ENCODE results near the gene FCGR2B. TPM values are rescaled to one million over a fixed set of nuclear protein-coding genes. Genes with fewer than 3 reads are reported as not detected.

Gene FCGR2B
- total and polyA plus RNA-seq, 11 donors = 2.5 to 51.6 (median 5.5) TPM

DNA sequence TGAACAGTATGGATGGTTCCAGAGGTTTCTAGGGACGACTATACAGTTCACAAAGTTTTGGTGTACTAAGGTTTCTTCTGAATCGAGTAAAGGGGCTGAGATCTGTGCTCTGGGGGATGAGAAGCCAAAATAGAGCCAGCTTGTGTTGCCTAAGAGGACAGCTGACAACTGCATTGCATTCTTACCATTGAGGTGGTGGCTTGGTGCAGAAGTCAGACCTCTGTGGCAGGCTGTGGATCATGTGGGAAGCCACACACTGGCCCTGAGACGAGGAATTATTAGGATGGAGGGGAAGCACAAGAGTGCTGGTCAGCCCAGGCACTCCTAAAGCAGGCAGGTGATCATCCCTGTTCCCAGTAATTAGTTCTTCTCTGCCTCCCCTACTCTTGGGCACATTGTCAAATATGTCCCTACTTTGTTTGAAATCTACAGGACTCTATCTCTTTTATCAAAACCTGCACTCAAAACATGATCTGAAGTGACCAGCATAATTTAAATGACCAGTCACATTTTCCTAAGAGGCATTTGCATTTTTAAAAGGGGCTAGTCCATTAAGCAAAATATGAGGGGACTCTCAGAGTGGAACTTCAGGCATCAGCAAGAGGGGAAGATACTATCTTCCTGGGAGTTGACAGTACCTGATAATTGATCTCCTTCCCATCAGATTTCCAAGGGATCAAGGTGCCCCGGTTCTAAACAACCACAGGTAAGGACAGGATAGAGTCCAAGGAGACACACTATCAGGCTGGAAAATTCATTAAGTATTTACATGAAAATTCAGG, 58.2 kb downstream of the FCGR2B start, which contains the start of gene FCRLB:
Gene FCRLB, plus strand, starts transcription at position 589 of the 782 bp plus-strand sequence. CDS start 1,129 bp downstream, outside the sequence.
- TF ChIP-seq, protein P1, sequence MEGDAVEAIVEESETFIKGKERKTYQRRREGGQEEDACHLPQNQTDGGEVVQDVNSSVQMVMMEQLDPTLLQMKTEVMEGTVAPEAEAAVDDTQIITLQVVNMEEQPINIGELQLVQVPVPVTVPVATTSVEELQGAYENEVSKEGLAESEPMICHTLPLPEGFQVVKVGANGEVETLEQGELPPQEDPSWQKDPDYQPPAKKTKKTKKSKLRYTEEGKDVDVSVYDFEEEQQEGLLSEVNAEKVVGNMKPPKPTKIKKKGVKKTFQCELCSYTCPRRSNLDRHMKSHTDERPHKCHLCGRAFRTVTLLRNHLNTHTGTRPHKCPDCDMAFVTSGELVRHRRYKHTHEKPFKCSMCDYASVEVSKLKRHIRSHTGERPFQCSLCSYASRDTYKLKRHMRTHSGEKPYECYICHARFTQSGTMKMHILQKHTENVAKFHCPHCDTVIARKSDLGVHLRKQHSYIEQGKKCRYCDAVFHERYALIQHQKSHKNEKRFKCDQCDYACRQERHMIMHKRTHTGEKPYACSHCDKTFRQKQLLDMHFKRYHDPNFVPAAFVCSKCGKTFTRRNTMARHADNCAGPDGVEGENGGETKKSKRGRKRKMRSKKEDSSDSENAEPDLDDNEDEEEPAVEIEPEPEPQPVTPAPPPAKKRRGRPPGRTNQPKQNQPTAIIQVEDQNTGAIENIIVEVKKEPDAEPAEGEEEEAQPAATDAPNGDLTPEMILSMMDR (IDR thresholded peaks at IDR 0.05) = no peak
- no peak for TF ChIP-seq POLR2A (IDR thresholded peaks at IDR 0.05)
- Histone ChIP-seq H3K4me3 (no peak within 1 kb of the TSS), H3K4me1 (peaks cover 0 to 42% (median 1%) of the 10 kb centered on the region in 12 donors), H3K27ac (no peak within 1 kb of the TSS), H3K9me3 (no peaks in the 10 kb centered on the region), H3K27me3 (peaks cover 0 to 23% (median 0%) of the 10 kb centered on the region in 9 donors), H3K36me3 (no peaks in the 10 kb centered on the region)
- ATAC-seq (no peak), DNase-seq (no peak)
- WGBS, 4 donors = 40 to 71% (median 62%) methylated on average over 4 of the region's 4 CpGs
- intact Hi-C loops (cut with DNase I) = loop anchor here in 1 of 10 donors (10.0 kb wide), 1 partner anchor 146 kb away; no protein-coding TSS in a partner anchor

DNA sequence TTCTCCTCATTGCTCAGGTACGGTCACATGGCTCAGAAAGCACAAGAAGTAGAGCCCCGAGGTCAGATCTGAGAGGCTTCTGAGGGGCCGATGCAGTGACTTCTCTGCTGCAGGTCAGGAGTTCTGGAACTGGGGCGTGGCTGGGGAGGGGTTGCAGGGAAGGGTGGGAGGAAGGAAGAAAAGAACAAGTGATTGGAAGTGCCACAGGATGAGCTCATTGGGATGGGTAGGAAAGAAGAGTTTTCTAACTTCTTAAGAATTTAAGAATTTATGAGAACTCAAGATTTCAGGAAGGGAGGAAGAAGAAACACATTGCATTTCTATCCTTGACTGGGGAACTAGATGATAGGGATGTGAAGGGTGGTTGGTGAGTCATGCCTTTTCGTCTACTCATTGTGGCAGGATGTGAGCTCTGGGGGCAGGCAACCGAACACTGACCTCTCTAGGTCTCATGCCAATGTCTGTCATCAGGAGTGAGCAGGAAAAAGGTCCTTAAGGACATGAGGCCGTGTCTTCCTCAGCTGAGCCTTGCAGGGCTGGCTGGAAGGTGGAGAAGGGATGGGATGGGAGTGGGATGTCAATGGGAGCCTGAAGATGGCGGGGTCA, 58.9 kb downstream of the FCGR2B start:
- no peaks in the 10 kb centered on the region for H3K9me3 ChIP-seq
- H3K36me3 ChIP-seq = no peaks in the 10 kb centered on the region
- TF ChIP-seq POLR2A (IDR thresholded peaks at IDR 0.05) = no peak
- TF ChIP-seq, protein P1 (IDR thresholded peaks at IDR 0.05) = no peak
- H3K27ac ChIP-seq = no peak overlapping the region
- intact Hi-C loops (cut with DNase I) = loop anchor here in 1 of 10 donors (10.0 kb wide), 1 partner anchor 147 kb away; no protein-coding TSS in a partner anchor
- DNase-seq (no peak), ATAC-seq (no peak)
- 63 to 71% (median 65%) methylated on average over 8 of the region's 8 CpGs for WGBS, 4 donors
- H3K4me1 ChIP-seq = peaks cover 0 to 45% (median 1%) of the 10 kb centered on the region in 12 donors
- peaks cover 0 to 18% (median 0%) of the 10 kb centered on the region in 9 donors for H3K27me3 ChIP-seq
- H3K4me3 ChIP-seq = no peak overlapping the region

DNA sequence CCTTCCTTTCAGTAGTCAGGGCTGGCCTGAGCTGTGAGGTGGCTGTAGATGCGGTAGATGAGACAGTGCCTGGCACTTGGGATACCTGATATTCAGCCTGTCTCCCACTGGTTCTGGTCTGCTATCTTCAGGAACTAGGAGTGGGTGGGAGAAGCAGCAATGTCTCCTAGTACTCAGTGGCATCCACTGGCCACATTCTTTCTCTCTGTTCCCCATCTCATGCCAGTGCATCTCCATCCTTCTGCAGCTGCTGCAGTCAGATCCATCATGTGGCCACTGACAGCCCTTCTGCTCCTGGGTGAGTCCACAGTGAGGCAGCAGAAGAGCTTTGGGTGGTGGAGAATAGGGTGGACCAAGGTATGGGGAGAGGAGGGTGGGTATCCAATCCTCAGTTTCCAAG, 59.5 kb downstream of the FCGR2B start:
- no peak for DNase-seq
- intact Hi-C loops (cut with DNase I) = loop anchor here in 1 of 10 donors (10.0 kb wide), 1 partner anchor 148 kb away; no protein-coding TSS in a partner anchor
- H3K36me3 ChIP-seq = no peaks in the 10 kb centered on the region
- 89 to 100% (median 95%) methylated on average over 1 of the region's 1 CpG for WGBS, 4 donors
- TF ChIP-seq, protein P1 (IDR thresholded peaks at IDR 0.05) = no peak
- TF ChIP-seq POLR2A (IDR thresholded peaks at IDR 0.05) = no peak
- H3K9me3 ChIP-seq = no peaks in the 10 kb centered on the region
- ATAC-seq = no peak
- no peak overlapping the region for H3K27ac ChIP-seq
- peaks cover 0 to 17% (median 0%) of the 10 kb centered on the region in 9 donors for H3K27me3 ChIP-seq
- H3K4me3 ChIP-seq = no peak overlapping the region
- H3K4me1 ChIP-seq = peaks cover 0 to 49% (median 3%) of the 10 kb centered on the region in 12 donors
